MM.1S (cell line): ENCODE data around the gene PPM1E.

Source experiments
- CTCF ChIP-seq: fragments of 300-600 bp; sonication (generic); IDR thresholded peaks from 2 replicates; pipeline ENCODE4 v1.5.1; 2016; ENCODE audit warnings: antibody characterized with exemption, low read length, mixed read lengths
- EZH2 ChIP-seq: fragments of 300-600 bp; sonication (generic); optimal IDR thresholded peaks from 2 replicates; pipeline ENCODE3; 2017; ENCODE audit warnings: low read depth, mild to moderate bottlenecking, antibody characterized with exemption, low read length, mixed read lengths
- EZH2phosphoT487 ChIP-seq: fragments of 300-600 bp; sonication (generic); IDR thresholded peaks from 2 replicates; pipeline ENCODE4 v1.6.1; 2018; ENCODE audit warnings: antibody characterized with exemption, low read length

- TF ChIP-seq CTCF: no peak
- TF ChIP-seq EZH2: no peak
- TF ChIP-seq EZH2phosphoT487: no peak
These were observed 3.2 kb downstream of the PPM1E start for GRCh38 chr17:58758890-58759289.
